ENCODE data around the gene VTN. TPM values are rescaled to one million over a fixed set of nuclear protein-coding genes. Genes with fewer than 3 reads are reported as not detected.

The VTN gene
- total and polyA plus RNA-seq, 4 donors: 0.63 to 4.3 (median 2.0) TPM

- no peaks in the 10 kb centered on the region for H3K9me3 ChIP-seq (ENCODE audit: control insufficient read depth, low read length)
- DNase-seq: no peak
- H3K27me3 ChIP-seq (ENCODE audit: control insufficient read depth in 1 of 2, insufficient read depth in 2 of 2, low read length in 1 of 2): no peaks in the 10 kb centered on the region
- no peaks in the 10 kb centered on the region for H3K4me1 ChIP-seq (ENCODE audit: control insufficient read depth in 1 of 2, insufficient read depth in 2 of 2, low read length in 2 of 2)
- intact Hi-C loops (cut with DNase I): no loop called here
- H3K4me3 ChIP-seq (ENCODE audit: low read length in 2 of 2): no peak overlapping the region
- ATAC-seq (ENCODE audit: low FRiP score): no peak
- peaks cover 0 to 4% of the 10 kb centered on the region in 2 donors for H3K36me3 ChIP-seq (ENCODE audit: control insufficient read depth in 1 of 2, insufficient read depth in 2 of 2, low read length in 1 of 2)
- WGBS, 2 donors: 68 to 71% methylated on average over 7 of the region's 7 CpGs
- H3K27ac ChIP-seq (ENCODE audit: low read depth in 1 of 2, low read length in 2 of 2): no peak overlapping the region
Observed at GRCh38 chr17:28397687-28398279, 27.7 kb upstream of the VTN start.

- DNase-seq: no peak
- Histone ChIP-seq H3K27ac (ENCODE audit: low read depth in 1 of 2, low read length in 2 of 2) (no peak overlapping the region), H3K36me3 (ENCODE audit: control insufficient read depth in 1 of 2, insufficient read depth in 2 of 2, low read length in 1 of 2) (peaks cover 0 to 4% of the 10 kb centered on the region in 2 donors), H3K27me3 (ENCODE audit: control insufficient read depth in 1 of 2, insufficient read depth in 2 of 2, low read length in 1 of 2) (no peaks in the 10 kb centered on the region), H3K9me3 (ENCODE audit: control insufficient read depth, low read length) (no peaks in the 10 kb centered on the region), H3K4me3 (ENCODE audit: low read length in 2 of 2) (no peak overlapping the region), H3K4me1 (ENCODE audit: control insufficient read depth in 1 of 2, insufficient read depth in 2 of 2, low read length in 2 of 2) (no peaks in the 10 kb centered on the region)
- 91 to 93% methylated on average over 3 of the region's 3 CpGs for WGBS, 2 donors
- intact Hi-C loops (cut with DNase I): no loop called here
- ATAC-seq (ENCODE audit: low FRiP score): no peak
Observed at GRCh38 chr17:28397275-28397674, 27.2 kb upstream of the VTN start.

GRCh38 chr17:28396635-28397239 lies 26.6 kb upstream of the VTN start:
- 81 to 84% methylated on average over 6 of the region's 6 CpGs for WGBS, 2 donors
- intact Hi-C loops (cut with DNase I): no loop called here
- ATAC-seq (ENCODE audit: low FRiP score) (no peak), DNase-seq (no peak)
- no peak overlapping the region for H3K27ac ChIP-seq (ENCODE audit: low read depth in 1 of 2, low read length in 2 of 2)
- H3K27me3 ChIP-seq (ENCODE audit: control insufficient read depth in 1 of 2, insufficient read depth in 2 of 2, low read length in 1 of 2): no peaks in the 10 kb centered on the region
- peaks cover 0 to 4% of the 10 kb centered on the region in 2 donors for H3K36me3 ChIP-seq (ENCODE audit: control insufficient read depth in 1 of 2, insufficient read depth in 2 of 2, low read length in 1 of 2)
- H3K4me3 ChIP-seq (ENCODE audit: low read length in 2 of 2): no peak overlapping the region
- no peaks in the 10 kb centered on the region for H3K4me1 ChIP-seq (ENCODE audit: control insufficient read depth in 1 of 2, insufficient read depth in 2 of 2, low read length in 2 of 2)
- no peaks in the 10 kb centered on the region for H3K9me3 ChIP-seq (ENCODE audit: control insufficient read depth, low read length)

GRCh38 chr17:28395968-28396367 lies 25.9 kb upstream of the VTN start:
- intact Hi-C loops (cut with DNase I): no loop called here
- Histone ChIP-seq H3K4me3 (ENCODE audit: low read length in 2 of 2) (no peak overlapping the region), H3K27ac (ENCODE audit: low read depth in 1 of 2, low read length in 2 of 2) (no peak overlapping the region), H3K9me3 (ENCODE audit: control insufficient read depth, low read length) (no peaks in the 10 kb centered on the region), H3K4me1 (ENCODE audit: control insufficient read depth in 1 of 2, insufficient read depth in 2 of 2, low read length in 2 of 2) (no peaks in the 10 kb centered on the region), H3K27me3 (ENCODE audit: control insufficient read depth in 1 of 2, insufficient read depth in 2 of 2, low read length in 1 of 2) (no peaks in the 10 kb centered on the region), H3K36me3 (ENCODE audit: control insufficient read depth in 1 of 2, insufficient read depth in 2 of 2, low read length in 1 of 2) (peaks cover 0 to 4% of the 10 kb centered on the region in 2 donors)
- WGBS, 2 donors: 81 to 84% methylated on average over 6 of the region's 6 CpGs
- ATAC-seq (ENCODE audit: low FRiP score) (no peak), DNase-seq (no peak)

- H3K27ac ChIP-seq (ENCODE audit: low read depth in 1 of 2, low read length in 2 of 2): no peak overlapping the region
- DNase-seq (no peak), ATAC-seq (ENCODE audit: low FRiP score) (no peak)
- no peak overlapping the region for H3K4me3 ChIP-seq (ENCODE audit: low read length in 2 of 2)
- intact Hi-C loops (cut with DNase I): no loop called here
- no peaks in the 10 kb centered on the region for H3K9me3 ChIP-seq (ENCODE audit: control insufficient read depth, low read length)
- WGBS, 2 donors: 44 to 68% methylated on average over 2 of the region's 2 CpGs
- H3K4me1 ChIP-seq (ENCODE audit: control insufficient read depth in 1 of 2, insufficient read depth in 2 of 2, low read length in 2 of 2): no peaks in the 10 kb centered on the region
- peaks cover 0 to 4% of the 10 kb centered on the region in 2 donors for H3K36me3 ChIP-seq (ENCODE audit: control insufficient read depth in 1 of 2, insufficient read depth in 2 of 2, low read length in 1 of 2)
- H3K27me3 ChIP-seq (ENCODE audit: control insufficient read depth in 1 of 2, insufficient read depth in 2 of 2, low read length in 1 of 2): no peaks in the 10 kb centered on the region
Observed at GRCh38 chr17:28395426-28395825, 25.3 kb upstream of the VTN start.

- no peaks in the 10 kb centered on the region for H3K4me1 ChIP-seq (ENCODE audit: control insufficient read depth in 1 of 2, insufficient read depth in 2 of 2, low read length in 2 of 2)
- DNase-seq: no peak
- intact Hi-C loops (cut with DNase I): no loop called here
- no peak overlapping the region for H3K27ac ChIP-seq (ENCODE audit: low read depth in 1 of 2, low read length in 2 of 2)
- no peak overlapping the region for H3K4me3 ChIP-seq (ENCODE audit: low read length in 2 of 2)
- H3K36me3 ChIP-seq (ENCODE audit: control insufficient read depth in 1 of 2, insufficient read depth in 2 of 2, low read length in 1 of 2): peaks cover 0 to 6% of the 10 kb centered on the region in 2 donors
- no peaks in the 10 kb centered on the region for H3K9me3 ChIP-seq (ENCODE audit: control insufficient read depth, low read length)
- no peak for ATAC-seq (ENCODE audit: low FRiP score)
- no peaks in the 10 kb centered on the region for H3K27me3 ChIP-seq (ENCODE audit: control insufficient read depth in 1 of 2, insufficient read depth in 2 of 2, low read length in 1 of 2)
- WGBS, 2 donors: 66 to 74% methylated on average over 7 of the region's 7 CpGs
Observed at GRCh38 chr17:28394337-28395116, 24.4 kb upstream of the VTN start.

- ATAC-seq (ENCODE audit: low FRiP score): no peak
Observed at GRCh38 chr17:28392491-28392890, 22.4 kb upstream of the VTN start.

GRCh38 chr17:28391401-28391800 lies 21.3 kb upstream of the VTN start:
- intact Hi-C loops (cut with DNase I): no loop called here
- no peak for DNase-seq
- no peak for ATAC-seq (ENCODE audit: low FRiP score)
- WGBS, 2 donors: 65 to 73% methylated on average over 2 of the region's 2 CpGs
- H3K27ac ChIP-seq (ENCODE audit: low read depth in 1 of 2, low read length in 2 of 2): no peak overlapping the region
- H3K27me3 ChIP-seq (ENCODE audit: control insufficient read depth in 1 of 2, insufficient read depth in 2 of 2, low read length in 1 of 2): no peaks in the 10 kb centered on the region
- H3K4me1 ChIP-seq (ENCODE audit: control insufficient read depth in 1 of 2, insufficient read depth in 2 of 2, low read length in 2 of 2): no peaks in the 10 kb centered on the region
- H3K4me3 ChIP-seq (ENCODE audit: low read length in 2 of 2): no peak overlapping the region
- H3K9me3 ChIP-seq (ENCODE audit: control insufficient read depth, low read length): no peaks in the 10 kb centered on the region
- H3K36me3 ChIP-seq (ENCODE audit: control insufficient read depth in 1 of 2, insufficient read depth in 2 of 2, low read length in 1 of 2): peaks cover 0 to 6% of the 10 kb centered on the region in 2 donors

More at GRCh38 chr17:28392491-28392890, 22.4 kb upstream of the VTN start:
- Histone ChIP-seq H3K36me3 (ENCODE audit: control insufficient read depth in 1 of 2, insufficient read depth in 2 of 2, low read length in 1 of 2) (peaks cover 0 to 6% of the 10 kb centered on the region in 2 donors), H3K9me3 (ENCODE audit: control insufficient read depth, low read length) (no peaks in the 10 kb centered on the region), H3K27ac (ENCODE audit: low read depth in 1 of 2, low read length in 2 of 2) (no peak overlapping the region), H3K4me1 (ENCODE audit: control insufficient read depth in 1 of 2, insufficient read depth in 2 of 2, low read length in 2 of 2) (no peaks in the 10 kb centered on the region), H3K4me3 (ENCODE audit: low read length in 2 of 2) (no peak overlapping the region), H3K27me3 (ENCODE audit: control insufficient read depth in 1 of 2, insufficient read depth in 2 of 2, low read length in 1 of 2) (no peaks in the 10 kb centered on the region)
- 71 to 72% methylated on average over 10 of the region's 10 CpGs for WGBS, 2 donors
- intact Hi-C loops (cut with DNase I): no loop called here
- DNase-seq: no peak

Measured in aorta (tissue), 5 donors.